ENCODE data around the gene CTAGE1.

DNA sequence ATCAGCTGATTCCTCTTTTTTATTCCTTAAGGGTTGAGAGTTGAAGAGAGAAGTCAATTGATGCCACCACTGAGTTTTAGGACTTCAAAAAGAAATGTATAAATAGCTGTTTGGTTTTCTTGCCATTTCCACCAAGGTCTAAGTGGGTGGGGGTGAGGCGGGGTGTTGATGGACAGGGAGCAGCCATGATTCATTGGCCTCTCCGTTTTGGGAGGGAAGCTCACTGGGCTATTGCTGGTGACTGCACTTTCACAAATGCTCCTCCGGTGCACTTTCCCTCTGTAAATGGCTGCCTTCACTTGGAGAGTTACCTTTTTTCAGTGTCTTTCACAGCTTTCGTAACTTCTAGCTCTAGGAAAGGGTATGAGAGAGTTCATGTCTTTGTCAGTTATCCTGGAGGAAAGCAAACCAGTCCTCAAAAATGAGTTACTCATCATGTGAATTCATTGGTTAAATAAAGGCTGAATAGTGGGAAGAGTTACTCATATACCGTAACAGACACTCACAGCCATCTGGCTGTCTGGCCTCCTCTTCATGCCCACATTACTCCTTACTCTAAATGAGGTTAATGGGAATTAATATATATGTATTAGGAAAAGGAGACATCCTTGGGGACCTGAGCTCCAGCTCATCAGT lies 17.4 kb upstream of the CTAGE1 start:
- no peak for TF ChIP-seq POLR2A (IDR thresholded peaks at IDR 0.05)
- TF ChIP-seq, protein P1, sequence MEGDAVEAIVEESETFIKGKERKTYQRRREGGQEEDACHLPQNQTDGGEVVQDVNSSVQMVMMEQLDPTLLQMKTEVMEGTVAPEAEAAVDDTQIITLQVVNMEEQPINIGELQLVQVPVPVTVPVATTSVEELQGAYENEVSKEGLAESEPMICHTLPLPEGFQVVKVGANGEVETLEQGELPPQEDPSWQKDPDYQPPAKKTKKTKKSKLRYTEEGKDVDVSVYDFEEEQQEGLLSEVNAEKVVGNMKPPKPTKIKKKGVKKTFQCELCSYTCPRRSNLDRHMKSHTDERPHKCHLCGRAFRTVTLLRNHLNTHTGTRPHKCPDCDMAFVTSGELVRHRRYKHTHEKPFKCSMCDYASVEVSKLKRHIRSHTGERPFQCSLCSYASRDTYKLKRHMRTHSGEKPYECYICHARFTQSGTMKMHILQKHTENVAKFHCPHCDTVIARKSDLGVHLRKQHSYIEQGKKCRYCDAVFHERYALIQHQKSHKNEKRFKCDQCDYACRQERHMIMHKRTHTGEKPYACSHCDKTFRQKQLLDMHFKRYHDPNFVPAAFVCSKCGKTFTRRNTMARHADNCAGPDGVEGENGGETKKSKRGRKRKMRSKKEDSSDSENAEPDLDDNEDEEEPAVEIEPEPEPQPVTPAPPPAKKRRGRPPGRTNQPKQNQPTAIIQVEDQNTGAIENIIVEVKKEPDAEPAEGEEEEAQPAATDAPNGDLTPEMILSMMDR (IDR thresholded peaks at IDR 0.05), result no peak

Data from esophagus squamous epithelium (tissue), 4 donors.